D341Med (cell line): ENCODE results near the gene APEH.
"Not testable (repeated sequence)": the region's sequence is repeated elsewhere in the genome, so short reads cannot be mapped to it uniquely, and the experiment has no call there.

Experiments
- DNase-seq: peaks from one replicate; pipeline ENCODE4 v3.0.0; 2012; ENCODE audit warnings: low spot score

APEH gene

GRCh38 chr3:49690856-49691255, 16.7 kb downstream of the APEH start:
- DNase-seq = not testable (repeated sequence)

GRCh38 chr3:49691481-49691880, 17.3 kb downstream of the APEH start:
- DNase-seq = not testable (repeated sequence)

GRCh38 chr3:49694409-49695070, 20.4 kb downstream of the APEH start:
- not testable (repeated sequence) for DNase-seq

- not testable (repeated sequence) for DNase-seq
Observed at GRCh38 chr3:49695350-49696015, 21.3 kb downstream of the APEH start.

- no peak for DNase-seq
Observed at GRCh38 chr3:49699281-49699979, 25.3 kb downstream of the APEH start.

- DNase-seq = no peak
Observed at GRCh38 chr3:49700014-49700413, 25.9 kb downstream of the APEH start.

- DNase-seq = no peak
Observed at GRCh38 chr3:49700453-49701128, 26.4 kb downstream of the APEH start.

- DNase-seq = peak; percentile 71
Observed at GRCh38 chr3:49701388-49702077, 27.4 kb downstream of the APEH start.

GRCh38 chr3:49702672-49703071, 28.5 kb downstream of the APEH start:
- no peak for DNase-seq

- peak; percentile 93 for DNase-seq
Observed at GRCh38 chr3:49703443-49703927, 29.3 kb downstream of the APEH start.

- no peak for DNase-seq
Observed at GRCh38 chr3:49703956-49704355, 29.8 kb downstream of the APEH start.

GRCh38 chr3:49704629-49705028, 30.5 kb downstream of the APEH start:
- DNase-seq = no peak

- DNase-seq = no peak
Observed at GRCh38 chr3:49705390-49705960, 31.3 kb downstream of the APEH start.

- DNase-seq = no peak
Observed at GRCh38 chr3:49706456-49707112, 32.4 kb downstream of the APEH start.

GRCh38 chr3:49707113-49707480, 32.9 kb downstream of the APEH start:
- no peak for DNase-seq

- no peak for DNase-seq
Observed at GRCh38 chr3:49709852-49710251, 35.7 kb downstream of the APEH start.

GRCh38 chr3:49711489-49711888, 37.3 kb downstream of the APEH start:
- DNase-seq = no peak

- DNase-seq = no peak
Observed at GRCh38 chr3:49712166-49712565, 38.0 kb downstream of the APEH start.

GRCh38 chr3:49712631-49713317, 38.6 kb downstream of the APEH start:
- DNase-seq = no peak

- no peak for DNase-seq
Observed at GRCh38 chr3:49713336-49714105, 39.4 kb downstream of the APEH start.
